SK-N-MC (cell line): Measurements from ENCODE around the gene GRK3.
"Not testable (repeated sequence)": the region's sequence is repeated elsewhere in the genome, so short reads cannot be mapped to it uniquely, and the experiment has no call there.

ENCODE experiments used
- EZH2 ChIP-seq: fragments of 200-600 bp; sonication (generic); IDR thresholded peaks from one replicate; pipeline ENCODE4 v1.6.1; 2017; ENCODE audit warnings: antibody characterized with exemption
- FOXP2 ChIP-seq: optimal IDR thresholded peaks from 2 replicates; pipeline ENCODE3; 2011; ENCODE audit warnings: mild to moderate bottlenecking, moderate library complexity; ENCODE audit not compliant: insufficient read depth; ENCODE audit errors: extremely low read length, control extremely low read depth
- POLR2AphosphoS5 ChIP-seq: IDR thresholded peaks from 2 replicates; pipeline ENCODE4 v1.6.1; 2012; ENCODE audit warnings: mild to moderate bottlenecking, low read depth, low read length, borderline replicate concordance

GRCh38 chr22:25531677-25532076 is 32.8 kb upstream of the GRK3 start:
- not testable (repeated sequence) for TF ChIP-seq POLR2AphosphoS5, EZH2, FOXP2
